H9 (cell line): ENCODE results near the gene ADISSP. TPM values are rescaled to one million over a fixed set of nuclear protein-coding genes. Genes with fewer than 3 reads are reported as not detected.
A peak's percentile ranks its signal among the peaks of the same experiment; 100 is the strongest.

Experiments
- DNase-seq: peaks from one replicate; pipeline ENCODE4 v3.0.0-alpha.2; 2017
- H2AFZ ChIP-seq: one replicate; pipeline ENCODE4 v1.6.1; 2013; ENCODE audit warnings: mild to moderate bottlenecking, low read length, control low read depth, moderate library complexity
- H2AK5ac ChIP-seq: 2 replicates; pipeline ENCODE4 v1.6.1; 2013; ENCODE audit warnings: low read length, control low read depth, mixed read lengths; ENCODE audit not compliant: insufficient read length
- H2BK120ac ChIP-seq: one replicate; pipeline ENCODE4 v1.6.1; 2013; ENCODE audit warnings: low read depth, mild to moderate bottlenecking, low read length, control low read depth, inconsistent platforms; ENCODE audit not compliant: poor library complexity, severe bottlenecking
- H2BK12ac ChIP-seq: 2 replicates; pipeline ENCODE4 v1.6.1; 2013; ENCODE audit warnings: low read length, control low read depth, mixed read lengths, low read depth; ENCODE audit not compliant: insufficient read length
- H2BK15ac ChIP-seq: 2 replicates; pipeline ENCODE4 v1.6.1; 2013; ENCODE audit warnings: low read depth, low read length, control low read depth
- H2BK20ac ChIP-seq: one replicate; pipeline ENCODE4 v1.6.1; 2013; ENCODE audit warnings: low read depth, mild to moderate bottlenecking, low read length, control low read depth, inconsistent platforms; ENCODE audit not compliant: poor library complexity, severe bottlenecking
- H2BK5ac ChIP-seq: 2 replicates; pipeline ENCODE4 v1.6.1; 2013; ENCODE audit warnings: low read length, control low read depth, mixed read lengths; ENCODE audit not compliant: insufficient read length
- H3K14ac ChIP-seq: 2 replicates; pipeline ENCODE4 v1.6.1; 2013; ENCODE audit warnings: low read length, control low read depth; ENCODE audit not compliant: insufficient read depth
- H3K18ac ChIP-seq: 2 replicates; pipeline ENCODE4 v1.6.1; 2013; ENCODE audit warnings: low read depth, mild to moderate bottlenecking, mixed read lengths, low read length, control low read depth; ENCODE audit not compliant: insufficient read length
- H3K23ac ChIP-seq: 2 replicates; pipeline ENCODE4 v1.6.1; 2013; ENCODE audit warnings: low read length, control low read depth, mixed read lengths, low read depth; ENCODE audit not compliant: insufficient read length
- H3K23me2 ChIP-seq: 2 replicates; pipeline ENCODE4 v1.6.1; 2013; ENCODE audit warnings: low read depth, mild to moderate bottlenecking, mixed read lengths, low read length, control low read depth; ENCODE audit not compliant: insufficient read length, poor library complexity, severe bottlenecking
- H3K27ac ChIP-seq: 2 replicates; pipeline ENCODE4 v1.5.1; 2013; ENCODE audit warnings: low read length, control low read depth, mixed read lengths, low read depth; ENCODE audit not compliant: insufficient read length
- H3K27me3 ChIP-seq: 2 replicates; pipeline ENCODE4 v1.6.1; 2013; ENCODE audit warnings: low read length, control low read depth, inconsistent platforms; ENCODE audit not compliant: insufficient read depth
- H3K4ac ChIP-seq: 2 replicates; pipeline ENCODE4 v1.6.1; 2013; ENCODE audit warnings: low read depth, mild to moderate bottlenecking, control low read depth, inconsistent platforms, low read length, moderate library complexity
- H3K4me1 ChIP-seq: 2 replicates; pipeline ENCODE4 v1.6.1; 2013; ENCODE audit warnings: low read length, control low read depth, inconsistent platforms; ENCODE audit not compliant: insufficient read depth
- H3K4me2 ChIP-seq: 2 replicates; pipeline ENCODE4 v1.6.1; 2013; ENCODE audit warnings: low read length, control low read depth, mixed read lengths; ENCODE audit not compliant: insufficient read length, insufficient read depth
- H3K56ac ChIP-seq: 2 replicates; pipeline ENCODE4 v1.6.1; 2013; ENCODE audit warnings: low read depth, mild to moderate bottlenecking, mixed read lengths, low read length, control low read depth; ENCODE audit not compliant: insufficient read length
- H3K79me1 ChIP-seq: 2 replicates; pipeline ENCODE4 v1.6.1; 2013; ENCODE audit warnings: low read depth, mild to moderate bottlenecking, moderate library complexity, low read length, control low read depth, inconsistent platforms; ENCODE audit not compliant: insufficient read depth, poor library complexity, severe bottlenecking
- H3K79me2 ChIP-seq: 2 replicates; pipeline ENCODE4 v1.6.1; 2013; ENCODE audit warnings: low read length, control low read depth, inconsistent platforms; ENCODE audit not compliant: insufficient read depth
- H3K9ac ChIP-seq: 2 replicates; pipeline ENCODE4 v1.6.1; 2013; ENCODE audit warnings: low read length, control low read depth, mixed read lengths; ENCODE audit not compliant: insufficient read length; ENCODE audit errors: extremely low read depth
- H3K9me3 ChIP-seq: one replicate; pipeline ENCODE4 v1.6.1; 2013; ENCODE audit warnings: low read depth, low read length, inconsistent platforms; ENCODE audit not compliant: control insufficient read depth
- H3T11ph ChIP-seq: one replicate; pipeline ENCODE4 v1.6.1; 2013; ENCODE audit warnings: mild to moderate bottlenecking, low read length, control low read depth, inconsistent platforms
- H4K20me1 ChIP-seq: one replicate; pipeline ENCODE4 v1.6.1; 2013; ENCODE audit not compliant: control insufficient read depth, insufficient read length, insufficient read depth
- H4K5ac ChIP-seq: 2 replicates; pipeline ENCODE4 v1.6.1; 2013; ENCODE audit warnings: low read depth, mild to moderate bottlenecking, mixed read lengths, low read length, control low read depth; ENCODE audit not compliant: insufficient read length
- H4K8ac ChIP-seq: replicated peaks from 2 replicates; pipeline ENCODE4 v1.6.1; 2013; ENCODE audit warnings: low read length, control low read depth, mixed read lengths, low read depth; ENCODE audit not compliant: insufficient read length
- H4K91ac ChIP-seq: 2 replicates; pipeline ENCODE4 v1.6.1; 2013; ENCODE audit warnings: low read depth, mild to moderate bottlenecking, moderate library complexity, mixed read lengths, low read length, control low read depth; ENCODE audit not compliant: insufficient read length
- H3K27ac Mint-ChIP-seq, 3 experiments: 2 replicates in 2 of 3; 3 replicates in 1 of 3; pipeline ENCODE4 v1.8.0; 2020 to 2021; ENCODE audit warnings: mixed read lengths in 3 of 3, mild to moderate bottlenecking in 1 of 3, moderate library complexity in 1 of 3
- H3K27me3 Mint-ChIP-seq: 2 replicates; pipeline ENCODE4 v1.8.0; 2021; ENCODE audit warnings: low read depth, mild to moderate bottlenecking, moderate library complexity, mixed read lengths
- H3K36me3 Mint-ChIP-seq, 3 experiments: 2 replicates in 2 of 3; 3 replicates in 1 of 3; pipeline ENCODE4 v1.8.0; 2020 to 2021; ENCODE audit warnings: low read depth in 3 of 3, mixed read lengths in 3 of 3; ENCODE audit not compliant: insufficient read depth in 1 of 3
- H3K4me1 Mint-ChIP-seq, 2 experiments: 2 replicates each; pipeline ENCODE4 v1.8.0; 2020; ENCODE audit warnings: mixed read lengths in 2 of 2
- H3K4me3 Mint-ChIP-seq, 2 experiments: 2 replicates in 1 of 2; 3 replicates in 1 of 2; pipeline ENCODE4 v1.8.0; 2020 to 2021; ENCODE audit warnings: mild to moderate bottlenecking in 2 of 2, mixed read lengths in 2 of 2, moderate library complexity in 1 of 2
- H3K9me3 Mint-ChIP-seq, 2 experiments: 2 replicates in 1 of 2; 3 replicates in 1 of 2; pipeline ENCODE4 v1.8.0; 2020; ENCODE audit warnings: mild to moderate bottlenecking in 2 of 2, mixed read lengths in 2 of 2, moderate library complexity in 1 of 2
- WGBS: extraction: QIAGEN DNeasy Blood & Tissue Kit; methylation state at CpG from one replicate; pipeline ENCODE4 v1.1.7; 2013; ENCODE audit warnings: missing lambda C conversion rate, low lambda C conversion rate, mixed read lengths; ENCODE audit not compliant: insufficient read length; ENCODE audit errors: extremely low coverage; 5-methylcytosine and 5-hydroxymethylcytosine counted together
- total RNA-seq: library from RNA; stranded (reverse); gene quantifications from 2 replicates; pipeline ENCODE4 v1.2.1, GENCODE V29; 2021
- TF ChIP-seq, protein P1 (sequence below): fragments of 200-600 bp; sonication (generic); conservative IDR thresholded peaks from 3 replicates; pipeline ENCODE4 v1.8.0; 2021; ENCODE audit warnings: antibody characterized with exemption, mild to moderate bottlenecking

Gene ADISSP
- total RNA-seq, 1 experiment from 2014 or later: 80.9 TPM

- Histone ChIP-seq H3K18ac (no peak overlapping the region), H3K23ac (no peak overlapping the region), H2BK20ac (no peak overlapping the region), H3K9ac (no peak overlapping the region), H4K91ac (no peak overlapping the region), H3K4me1 (no peaks in the 10 kb centered on the region), H3K79me2 (no peaks in the 10 kb centered on the region), H3K4me2 (no peak overlapping the region), H3K14ac (no peak overlapping the region), H4K20me1 (no peaks in the 10 kb centered on the region), H3K27ac (no peak overlapping the region), H2BK5ac (no peak overlapping the region), H3K4ac (no peak overlapping the region), H3T11ph (no peak overlapping the region), H3K79me1 (no peaks in the 10 kb centered on the region), H3K23me2 (no peaks in the 10 kb centered on the region), H2BK120ac (no peak overlapping the region), H2AFZ (no peak overlapping the region), H3K9me3 (no peaks in the 10 kb centered on the region), H4K5ac (no peak overlapping the region), H2AK5ac (no peak overlapping the region), H2BK15ac (no peak overlapping the region), H4K8ac (no peak overlapping the region), H3K56ac (no peak overlapping the region), H3K27me3 (no peaks in the 10 kb centered on the region; the same call in 1 of the 2 replicates), H2BK12ac (no peak overlapping the region)
- Mint-ChIP-seq H3K27me3 (peaks cover 67% of the 10 kb centered on the region), H3K27ac (no peak overlapping the region), H3K9me3 (peaks cover 0 to under 1% of the 10 kb centered on the region in 2 experiments; a peak in 2 of 5 replicates), H3K36me3 (no peaks in the 10 kb centered on the region), H3K4me1 (peaks cover 5 to 25% of the 10 kb centered on the region in 2 experiments), H3K4me3 (0 out of 5 replicates have a peak overlapping the region, but pooled peaks of 1 of the 2 experiments have one; percentile 16)
- TF ChIP-seq, protein P1, sequence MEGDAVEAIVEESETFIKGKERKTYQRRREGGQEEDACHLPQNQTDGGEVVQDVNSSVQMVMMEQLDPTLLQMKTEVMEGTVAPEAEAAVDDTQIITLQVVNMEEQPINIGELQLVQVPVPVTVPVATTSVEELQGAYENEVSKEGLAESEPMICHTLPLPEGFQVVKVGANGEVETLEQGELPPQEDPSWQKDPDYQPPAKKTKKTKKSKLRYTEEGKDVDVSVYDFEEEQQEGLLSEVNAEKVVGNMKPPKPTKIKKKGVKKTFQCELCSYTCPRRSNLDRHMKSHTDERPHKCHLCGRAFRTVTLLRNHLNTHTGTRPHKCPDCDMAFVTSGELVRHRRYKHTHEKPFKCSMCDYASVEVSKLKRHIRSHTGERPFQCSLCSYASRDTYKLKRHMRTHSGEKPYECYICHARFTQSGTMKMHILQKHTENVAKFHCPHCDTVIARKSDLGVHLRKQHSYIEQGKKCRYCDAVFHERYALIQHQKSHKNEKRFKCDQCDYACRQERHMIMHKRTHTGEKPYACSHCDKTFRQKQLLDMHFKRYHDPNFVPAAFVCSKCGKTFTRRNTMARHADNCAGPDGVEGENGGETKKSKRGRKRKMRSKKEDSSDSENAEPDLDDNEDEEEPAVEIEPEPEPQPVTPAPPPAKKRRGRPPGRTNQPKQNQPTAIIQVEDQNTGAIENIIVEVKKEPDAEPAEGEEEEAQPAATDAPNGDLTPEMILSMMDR: no peak
- no CpG with 5 or more reads among the region's 8 CpGs for WGBS
- DNase-seq: peak; percentile 18
These were observed 37.6 kb downstream of the ADISSP start for GRCh38 chr20:3729811-3730540.
